HG02970 (cell line): ENCODE measurements around the gene PXMP2.

Experiments used
- ATAC-seq: cut with Tn5 transposase; IDR thresholded peaks from one replicate; pipeline ENCODE4 v1.9.1; 2021; ENCODE audit warnings: mild to moderate bottlenecking, moderate library complexity, moderate number of reproducible peaks; ENCODE audit not compliant: unreplicated experiment, low FRiP score

The PXMP2 gene

DNA sequence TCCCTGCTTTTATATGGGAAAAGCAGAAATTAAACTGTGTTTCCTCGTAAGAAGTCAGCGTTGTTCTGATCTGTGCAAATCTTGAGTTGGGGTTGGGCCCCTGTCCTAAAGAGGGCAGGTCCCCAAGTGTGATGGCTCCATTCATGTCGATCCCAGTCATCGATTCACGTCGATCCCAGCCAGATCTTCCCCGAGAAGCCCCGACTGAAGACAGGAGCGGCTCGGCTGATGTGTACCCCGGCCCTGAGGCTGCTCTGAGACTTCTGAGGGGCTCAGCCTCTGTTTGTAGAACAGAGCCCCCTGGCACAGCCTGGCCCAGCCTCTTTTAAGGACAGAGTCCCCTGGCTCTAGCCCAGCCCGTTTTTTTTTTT, 32.6 kb downstream of the PXMP2 start:
- ATAC-seq, result no peak

DNA sequence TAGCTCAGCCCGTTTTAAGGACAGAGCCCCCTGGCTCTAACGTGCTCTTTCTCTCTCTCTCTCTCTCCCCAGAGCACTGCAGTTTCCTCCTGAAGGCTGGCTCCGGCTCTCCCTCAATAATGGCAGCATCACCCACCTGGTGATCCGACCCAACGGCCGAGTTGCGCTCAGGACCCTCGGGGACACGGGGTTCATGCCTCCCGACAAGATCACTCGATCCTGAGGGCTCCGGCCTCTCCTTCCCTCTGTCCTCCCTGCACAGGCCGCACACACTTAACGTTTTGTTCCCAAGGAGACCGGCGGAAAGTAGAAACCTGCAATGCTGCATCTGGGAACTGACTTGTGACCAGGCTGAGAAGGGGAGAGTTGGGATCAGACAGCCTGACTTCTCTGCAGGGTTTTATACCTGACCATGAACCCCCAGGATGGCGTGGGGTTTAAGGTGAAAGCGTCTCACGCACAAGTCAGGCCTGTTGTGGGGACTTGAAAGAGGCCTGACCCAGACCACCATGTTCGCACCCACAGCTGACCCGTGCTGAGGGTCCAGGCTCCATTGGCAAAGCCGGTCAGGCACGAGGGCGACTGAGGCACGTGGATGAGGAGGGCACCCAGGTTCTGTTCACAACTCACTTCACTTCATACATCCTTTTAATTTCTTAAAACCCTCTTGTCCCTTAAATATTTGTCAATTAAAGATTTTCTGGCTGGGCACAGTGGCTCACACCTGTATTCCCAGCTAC, 33.4 kb downstream of the PXMP2 start:
- ATAC-seq, result no peak

DNA sequence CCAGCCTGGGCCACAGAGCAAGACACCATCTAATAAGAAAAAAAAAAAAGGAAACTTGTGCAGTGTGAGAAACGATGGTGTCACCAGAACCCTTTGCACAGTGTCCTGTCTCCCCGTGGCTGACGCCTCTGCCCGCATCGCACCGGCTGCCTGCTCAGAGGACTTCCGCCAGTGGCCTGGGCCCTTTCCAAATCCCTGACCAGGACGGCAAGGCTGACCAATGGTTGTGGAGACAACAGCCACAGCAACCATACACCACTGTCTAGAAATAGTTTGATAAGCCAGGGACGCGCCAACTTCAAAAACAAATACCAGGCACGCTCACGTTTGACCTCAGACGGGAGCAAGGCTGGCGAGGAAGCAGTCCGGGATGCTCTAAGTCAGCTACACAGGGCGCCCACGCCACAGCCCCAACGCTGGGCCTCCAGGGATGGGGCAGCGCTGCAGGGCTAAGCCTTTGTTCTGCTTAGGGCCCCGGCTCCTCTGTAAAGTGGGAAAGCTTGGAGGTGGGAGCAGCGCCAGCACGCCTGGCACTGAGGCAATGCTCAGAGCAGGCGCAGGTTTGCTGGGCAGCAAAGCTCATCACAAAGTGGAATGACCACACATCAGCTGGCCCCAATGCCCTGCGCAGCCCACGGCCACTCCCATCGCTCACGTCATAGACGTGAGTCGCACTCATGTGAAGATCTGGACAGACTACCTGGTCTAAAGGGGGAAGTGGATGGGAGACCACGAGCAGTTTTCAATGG, 35.8 kb downstream of the PXMP2 start:
- ATAC-seq, result no peak

DNA sequence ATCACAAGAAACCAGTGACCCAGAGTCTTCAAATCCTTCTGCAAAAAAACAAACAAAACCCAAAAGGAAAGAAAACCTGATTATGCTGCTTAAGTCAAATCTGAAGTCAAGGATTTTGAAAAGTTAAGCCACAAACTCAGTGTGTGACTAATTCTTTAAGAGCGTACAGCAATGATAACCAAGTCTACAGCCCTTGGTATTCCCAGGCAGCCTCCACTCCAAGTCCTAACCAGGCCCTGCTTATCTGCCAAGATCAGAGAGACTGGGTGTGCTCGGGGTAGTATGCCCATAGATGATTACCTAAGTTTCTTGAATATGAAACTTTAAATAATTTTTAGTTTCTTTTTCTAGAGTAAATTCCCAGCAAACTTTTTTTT, 36.4 kb downstream of the PXMP2 start:
- ATAC-seq, result no peak

DNA sequence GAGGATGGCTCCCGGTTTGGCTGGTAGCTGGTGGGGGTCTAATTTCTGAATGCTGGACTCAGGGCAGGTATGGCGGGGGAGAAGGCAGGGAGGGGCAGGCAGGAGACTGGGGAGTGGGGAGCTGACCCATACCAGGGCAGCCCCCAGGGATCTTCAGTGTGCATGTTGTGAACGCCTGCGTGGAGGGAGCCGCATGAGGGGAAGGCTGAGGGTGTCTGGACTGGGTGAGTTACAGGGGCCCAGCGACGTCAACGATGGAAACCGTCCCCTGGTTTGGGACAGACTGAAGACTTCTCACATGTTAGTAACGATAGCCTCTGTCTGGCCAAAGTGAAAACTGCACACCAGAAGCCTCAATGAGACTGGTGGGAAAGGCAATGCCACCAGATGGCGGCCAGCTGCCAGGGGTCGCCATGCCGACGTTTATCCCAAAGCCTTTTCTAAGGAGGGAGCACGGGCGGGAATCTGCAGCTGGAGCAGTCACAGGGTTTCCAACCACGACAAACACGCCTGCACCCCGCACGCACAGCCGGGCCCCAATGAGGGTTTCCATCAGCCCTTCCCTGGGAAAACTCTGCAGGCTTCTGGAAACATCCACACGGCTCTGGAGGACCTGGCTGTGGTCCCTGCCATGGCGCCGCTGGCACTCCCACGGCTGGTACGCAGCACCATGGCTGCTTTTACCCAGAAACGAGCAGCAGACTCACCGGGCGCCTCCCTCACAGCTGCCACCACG, 37.3 kb downstream of the PXMP2 start:
- ATAC-seq, result no peak

DNA sequence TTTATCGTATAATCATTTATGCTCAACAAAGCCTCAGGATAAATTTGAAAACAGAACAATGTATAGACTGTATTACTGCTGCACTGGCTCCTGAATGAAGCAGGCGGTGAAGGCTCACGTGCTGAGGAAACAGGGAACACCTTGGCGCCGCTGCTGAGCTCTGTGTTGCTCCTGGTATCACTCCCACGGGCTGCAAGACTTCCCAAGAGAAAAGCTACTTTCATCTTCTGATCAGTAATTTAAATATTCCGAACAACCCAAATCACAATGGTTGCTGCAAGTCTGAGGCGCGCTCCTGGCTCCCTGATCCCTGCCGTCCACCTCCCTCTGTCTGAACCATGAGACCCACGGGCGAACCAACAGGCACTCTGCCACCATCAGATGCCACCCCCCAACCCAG, 39.0 kb downstream of the PXMP2 start:
- no peak for ATAC-seq

DNA sequence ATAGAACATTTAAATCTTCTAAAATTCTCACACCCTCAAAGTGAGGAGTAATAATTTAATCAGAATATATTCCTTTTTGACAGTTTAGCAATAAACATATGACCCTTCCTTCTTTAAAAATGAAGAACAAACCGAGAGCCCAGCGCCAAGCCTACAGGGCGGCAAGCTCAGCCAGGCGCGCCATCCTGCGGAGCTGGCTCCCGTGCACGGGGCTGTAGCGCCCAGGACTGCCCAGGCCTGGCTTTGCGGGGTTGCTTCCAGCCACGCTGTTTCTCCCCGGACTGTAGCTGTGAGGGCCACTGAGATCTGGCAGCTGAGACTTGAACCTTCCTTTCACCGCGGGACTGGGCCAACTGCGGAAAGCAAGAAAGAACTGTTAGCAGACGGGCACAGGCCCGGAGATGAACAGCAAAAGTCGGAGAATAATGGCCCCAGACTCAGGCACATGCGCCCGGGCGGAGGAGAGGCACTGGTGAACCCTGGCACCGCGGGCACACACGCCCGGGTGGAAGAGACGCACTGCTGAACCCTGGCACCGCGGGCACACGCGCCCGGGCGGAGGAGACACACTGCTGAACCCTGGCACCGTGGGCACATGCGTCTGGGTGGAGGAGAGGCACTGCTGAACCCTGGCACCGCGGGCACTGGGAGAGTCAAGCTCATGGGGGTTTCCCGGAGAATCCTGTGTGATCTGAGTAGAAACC, 39.9 kb downstream of the PXMP2 start:
- ATAC-seq, result no peak

DNA sequence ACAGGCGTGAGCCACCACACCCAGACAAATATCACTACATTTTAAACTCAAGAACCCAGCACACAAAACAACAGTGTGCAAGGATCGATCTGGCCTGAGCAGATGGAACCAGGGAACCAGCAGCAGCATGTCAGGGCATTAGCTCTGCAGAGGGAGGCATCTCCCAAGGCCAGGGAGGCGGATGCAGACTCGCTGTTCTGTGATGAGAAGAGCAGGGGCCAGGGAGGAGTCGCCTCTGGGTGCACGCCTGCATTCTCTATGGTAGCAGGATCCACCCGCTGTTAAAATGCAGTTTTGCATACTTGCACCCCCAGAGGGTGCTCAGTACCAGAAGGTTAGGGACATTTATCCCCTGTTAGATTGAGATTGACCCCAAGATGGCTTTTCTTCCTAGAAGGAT, 41.1 kb downstream of the PXMP2 start:
- no peak for ATAC-seq

DNA sequence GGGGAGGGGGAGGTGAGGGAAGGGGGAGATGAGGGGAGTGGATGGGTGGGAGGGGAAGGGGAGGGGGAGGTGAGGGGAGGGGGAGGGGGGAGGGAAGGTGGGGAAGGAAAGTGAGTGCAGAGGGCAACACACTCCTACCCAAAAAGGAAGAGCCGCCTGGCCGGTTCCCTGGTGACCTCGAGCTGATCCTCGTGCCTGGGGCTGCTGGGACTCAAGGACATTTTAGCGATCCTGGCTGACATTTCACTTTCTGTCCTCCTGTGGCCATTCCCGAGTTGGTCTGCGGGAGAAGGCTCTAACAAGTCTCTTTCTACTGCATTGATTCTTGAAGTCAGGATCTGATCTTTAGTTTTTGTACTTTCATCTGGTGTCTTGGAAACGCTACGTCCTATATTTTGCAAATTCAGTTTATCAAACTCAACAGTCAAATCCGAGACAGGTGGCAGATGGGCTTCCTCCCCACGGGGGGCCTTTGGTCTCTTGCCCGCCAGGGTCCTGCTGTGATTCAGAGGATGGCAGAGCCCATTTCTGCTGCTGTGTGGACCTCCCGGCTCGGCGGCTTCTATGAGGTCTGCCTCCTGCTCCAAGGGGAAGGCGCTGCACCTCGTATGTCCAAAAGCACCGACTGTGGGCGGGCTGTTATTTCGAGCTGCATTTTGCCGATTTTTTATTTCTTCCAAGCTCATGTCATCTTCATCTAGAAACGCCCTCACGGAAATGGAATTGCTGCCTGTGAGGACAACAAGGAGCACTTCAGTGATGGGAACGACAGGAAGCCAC, 42.3 kb downstream of the PXMP2 start:
- no peak for ATAC-seq

DNA sequence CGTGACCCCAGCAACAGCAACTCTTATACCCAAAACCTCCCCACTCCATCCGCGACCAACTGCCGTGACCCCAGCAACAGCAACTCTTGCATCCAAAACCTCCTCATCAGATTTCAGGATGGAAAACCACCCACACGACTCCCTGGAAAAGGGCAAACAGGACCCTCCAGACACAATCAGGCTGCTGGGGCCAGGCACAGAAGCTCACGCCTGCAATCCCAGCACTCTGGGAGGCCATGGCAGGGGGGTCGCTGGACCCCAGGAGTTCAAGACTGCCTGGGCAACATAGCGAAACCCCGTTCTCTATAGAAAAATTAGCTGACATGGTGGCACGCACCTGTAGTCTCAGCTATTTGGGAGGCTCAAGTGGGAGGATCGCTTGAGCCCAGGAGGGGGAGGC, 43.0 kb downstream of the PXMP2 start:
- no peak for ATAC-seq

DNA sequence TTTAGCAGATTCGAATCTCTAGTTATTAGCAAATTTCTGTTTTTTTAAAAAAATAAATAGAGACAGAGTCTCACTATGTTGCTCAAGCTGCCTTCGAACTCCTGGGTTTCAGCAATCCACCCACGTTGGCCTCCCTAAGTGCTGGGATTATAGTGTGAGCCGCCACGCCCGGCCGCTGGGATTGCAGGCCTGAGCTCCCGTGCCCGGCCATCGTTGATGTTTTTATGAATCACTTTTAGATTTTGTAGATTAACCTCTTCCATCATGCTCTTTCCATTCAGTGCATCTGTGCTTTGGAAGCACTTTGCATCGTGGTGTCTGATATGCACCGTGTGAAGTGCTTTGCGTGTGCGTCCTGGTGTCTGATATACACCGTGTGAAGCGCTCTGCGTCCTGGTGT, 44.2 kb downstream of the PXMP2 start:
- ATAC-seq, result no peak

DNA sequence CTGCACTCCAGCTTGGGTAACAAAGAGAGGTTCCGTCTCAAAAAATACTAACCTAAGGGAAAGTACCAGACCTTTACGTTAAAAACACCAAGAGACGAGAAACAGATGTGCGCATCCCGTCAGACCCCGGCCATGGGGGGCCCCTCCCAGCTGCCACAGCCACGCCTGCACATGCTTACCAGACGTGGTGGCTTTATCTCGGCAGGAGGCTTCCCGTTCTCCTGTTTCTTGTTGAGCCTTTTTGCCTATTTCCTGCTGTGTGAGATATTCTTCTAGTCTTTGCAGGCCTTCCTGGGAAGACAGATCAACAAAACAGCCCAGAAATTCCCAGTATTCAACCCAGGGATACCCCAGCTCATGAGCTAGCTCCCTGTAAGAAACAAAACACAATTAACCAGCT, 46.8 kb downstream of the PXMP2 start:
- ATAC-seq, result no peak

DNA sequence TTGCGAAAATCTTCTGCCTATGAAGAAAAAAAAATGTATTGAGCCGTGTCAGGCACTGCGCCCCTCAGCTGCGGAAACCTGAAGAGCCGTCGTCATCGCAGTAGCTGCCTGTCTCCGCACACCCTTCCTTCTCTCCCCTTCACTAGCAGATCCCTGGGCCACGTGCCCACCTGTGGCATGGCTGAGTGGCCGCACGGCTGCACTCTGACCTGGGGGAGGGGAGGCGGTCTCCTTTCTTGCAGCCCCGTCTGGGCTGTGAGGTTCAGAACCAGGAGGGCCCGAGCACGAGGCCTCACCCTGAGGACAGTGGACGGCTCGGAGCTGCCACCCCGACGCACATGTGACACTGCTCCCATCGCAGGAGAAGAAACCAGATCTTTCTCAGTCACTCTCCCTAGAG, 48.1 kb downstream of the PXMP2 start:
- no peak for ATAC-seq

DNA sequence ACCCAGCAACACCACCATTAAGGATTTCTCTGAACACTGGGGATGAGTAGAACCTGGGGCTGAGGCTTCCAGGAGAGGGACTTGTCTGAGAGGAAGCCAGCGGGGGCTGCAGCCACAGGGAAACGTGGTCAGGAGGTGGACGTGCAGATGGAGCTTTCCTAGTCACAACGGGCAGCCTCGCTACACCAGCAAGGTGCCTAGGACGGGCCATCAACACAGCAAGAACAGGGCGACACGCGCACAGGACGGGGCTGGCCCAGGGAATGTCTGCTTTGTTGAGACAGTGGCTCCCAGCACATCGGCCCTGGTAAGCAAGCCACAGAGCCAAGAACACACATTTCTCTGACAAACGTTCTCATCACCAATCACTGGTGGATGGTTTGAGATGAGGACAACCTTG, 49.0 kb downstream of the PXMP2 start:
- ATAC-seq, result no peak

DNA sequence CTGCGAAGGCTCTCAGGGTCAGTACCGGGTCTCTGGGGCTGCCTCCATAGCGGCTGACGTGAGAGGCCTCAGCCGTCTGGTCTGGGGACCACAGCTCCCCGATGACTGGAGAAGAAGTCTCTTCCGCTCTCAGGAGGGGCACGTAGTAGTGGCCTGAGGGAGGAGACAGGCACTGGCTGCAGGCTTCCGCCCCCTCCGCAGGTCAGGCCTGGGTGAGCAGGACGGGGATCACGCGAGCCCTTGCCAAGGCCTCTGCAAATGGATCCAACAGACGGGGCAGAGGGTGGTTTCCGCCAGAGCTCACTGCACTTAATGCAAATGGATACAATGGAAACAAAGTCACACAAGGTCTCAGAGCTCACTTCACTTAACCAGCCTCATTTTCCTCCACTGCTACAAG, 49.5 kb downstream of the PXMP2 start:
- no peak for ATAC-seq

DNA sequence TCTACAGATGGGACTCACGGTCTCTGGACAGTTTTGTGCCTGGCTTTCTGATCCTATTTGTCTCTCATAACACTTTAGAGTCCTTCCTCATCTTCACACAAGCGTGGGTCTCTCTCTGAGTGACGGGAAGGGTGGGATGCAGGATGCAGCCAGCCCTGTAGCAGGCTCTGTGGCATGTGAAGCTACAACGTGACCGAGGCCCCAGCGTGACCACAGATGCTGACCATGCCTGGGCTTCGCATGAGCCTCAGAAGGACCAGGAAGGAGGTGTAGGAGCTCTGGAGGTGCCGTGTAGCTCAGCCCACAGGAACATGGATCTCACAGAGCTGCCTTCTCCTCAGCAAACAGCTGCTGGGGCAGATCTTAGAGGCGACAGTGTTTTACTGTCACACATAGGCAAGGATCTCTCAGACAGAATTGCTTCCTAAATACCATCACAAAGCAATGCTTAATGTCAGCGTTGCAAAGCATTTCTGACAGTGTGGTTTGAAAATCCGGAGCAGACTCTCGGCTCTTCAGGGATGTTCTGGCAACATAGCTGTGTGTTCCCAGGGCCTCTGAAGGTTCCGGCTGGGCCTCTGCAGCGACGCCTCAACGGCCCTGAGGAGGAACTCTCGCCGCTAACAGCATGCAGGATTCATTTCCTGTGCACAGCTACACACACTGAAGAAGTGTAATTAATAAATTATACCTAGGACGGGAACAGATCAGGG, 52.4 kb downstream of the PXMP2 start:
- no peak for ATAC-seq

DNA sequence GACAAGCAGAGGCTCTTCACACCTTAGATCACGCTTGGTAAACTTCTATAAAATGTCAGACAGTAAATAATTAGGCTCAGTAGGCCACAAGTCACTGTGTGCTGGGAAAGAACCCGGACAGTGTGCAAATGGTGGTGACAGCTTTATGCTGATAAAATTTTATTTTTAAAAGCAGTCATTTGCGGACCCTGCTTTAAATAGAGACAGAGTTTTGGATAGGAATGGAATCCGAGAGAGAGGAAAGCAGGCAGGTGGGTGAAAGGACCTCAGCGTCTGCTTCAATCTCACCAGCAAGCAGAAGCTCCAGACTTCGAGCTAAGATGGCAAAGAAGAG, 52.9 kb downstream of the PXMP2 start:
- ATAC-seq, result no peak

DNA sequence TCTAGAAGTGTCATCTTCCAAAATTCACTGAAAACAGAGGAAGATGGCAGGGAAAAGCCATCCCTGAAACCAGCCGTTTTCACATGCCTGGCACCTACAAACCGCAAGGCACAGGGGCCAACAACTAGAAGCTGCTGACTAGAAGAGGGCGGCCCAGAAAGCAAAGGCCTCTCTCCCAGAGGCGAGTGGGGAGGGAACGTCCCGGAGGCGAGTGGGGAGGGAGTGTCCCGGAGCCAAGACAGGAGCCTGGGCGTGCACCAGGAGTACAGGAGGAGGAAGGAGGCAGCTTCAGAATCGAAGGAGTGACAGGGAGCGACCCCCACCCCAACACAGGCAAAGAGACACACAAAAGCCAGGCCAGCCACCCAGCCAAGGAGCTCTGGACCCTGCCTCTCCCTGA, 53.3 kb downstream of the PXMP2 start:
- no peak for ATAC-seq

DNA sequence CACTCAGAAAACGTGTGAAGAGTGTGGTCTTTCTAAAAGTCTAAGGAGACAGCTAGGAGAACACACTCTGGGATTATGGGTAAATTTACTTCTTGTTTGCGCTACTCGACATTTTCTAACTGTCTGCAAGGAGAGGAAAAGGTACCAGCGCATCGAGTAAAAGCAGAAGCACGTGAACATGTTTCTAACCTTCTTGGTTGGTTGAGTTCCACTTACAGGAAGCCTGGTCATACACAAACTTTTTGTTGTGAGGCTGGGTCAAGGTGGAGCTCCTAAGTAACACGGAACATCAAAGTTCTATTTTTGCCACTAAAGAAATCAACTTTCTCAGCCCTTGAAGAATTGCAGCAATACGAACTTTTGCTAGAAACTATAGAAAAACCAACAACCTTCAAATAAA, 54.2 kb downstream of the PXMP2 start:
- no peak for ATAC-seq

DNA sequence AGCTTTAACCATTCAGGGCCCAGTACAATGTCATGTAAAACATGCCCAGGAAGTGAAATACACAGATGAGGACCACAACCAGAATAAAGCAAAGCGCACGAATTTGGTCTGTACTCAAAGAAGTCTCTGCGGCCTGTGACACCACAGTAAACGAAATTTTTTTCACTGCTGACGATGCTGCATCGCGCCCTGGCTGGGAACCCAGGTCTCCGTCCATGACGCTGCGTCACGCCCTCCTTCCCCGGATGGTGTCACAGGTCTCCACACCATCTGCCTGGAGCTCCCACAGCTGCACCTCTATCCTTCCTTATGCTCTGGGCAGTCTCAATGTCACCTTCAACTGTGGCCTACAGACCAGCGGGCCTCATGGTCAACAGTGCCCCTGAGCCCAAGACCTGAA, 56.4 kb downstream of the PXMP2 start:
- ATAC-seq, result no peak
